Measurements from ENCODE around the gene PPP5C. TPM values are rescaled to one million over a fixed set of nuclear protein-coding genes. Genes with fewer than 3 reads are reported as not detected.
A peak's percentile ranks its signal among the peaks of the same experiment; 100 is the strongest.
"Not testable (repeated sequence)": the region's sequence is repeated elsewhere in the genome, so short reads cannot be mapped to it uniquely, and the experiment has no call there.

The PPP5C gene
- total and polyA plus RNA-seq, 11 donors, result 64.9 to 115 (median 77.1) TPM

DNA sequence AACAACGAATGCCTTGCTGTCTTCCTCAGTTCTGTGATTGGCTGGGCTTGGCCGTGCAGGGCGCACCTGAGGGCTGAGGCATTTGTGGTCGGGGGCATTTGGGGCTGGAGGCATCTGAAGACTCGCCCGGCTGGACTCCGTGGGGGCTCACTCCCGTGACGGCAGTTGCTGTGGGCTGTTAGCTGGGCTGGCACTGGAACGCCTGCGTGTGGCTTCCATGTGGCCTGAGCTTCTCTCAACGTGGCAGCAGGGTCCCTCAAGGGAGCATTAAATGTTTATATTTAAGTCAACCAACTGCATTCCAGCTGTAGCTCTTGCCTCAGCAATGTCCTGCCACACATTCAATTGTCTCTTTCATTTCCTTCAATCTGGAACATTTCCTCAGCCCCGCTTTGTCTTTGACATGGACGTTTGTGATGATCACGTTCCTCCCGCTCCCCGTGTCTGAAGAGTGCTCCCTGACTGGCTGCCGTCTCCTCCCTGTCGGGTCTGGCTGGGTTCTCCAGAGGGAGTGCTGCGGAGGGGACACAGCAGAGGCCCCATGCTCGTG lies 45.4 kb downstream of the PPP5C start:
- ATAC-seq, result no peak
- peak in 1 of 5 donors; percentile 42 for DNase-seq
- H3K4me3 ChIP-seq, result no peak overlapping the region
- WGBS, 4 donors, result 57 to 65% (median 65%) methylated on average over 20 to 21 of the region's 21 CpGs
- TF ChIP-seq, protein P1, sequence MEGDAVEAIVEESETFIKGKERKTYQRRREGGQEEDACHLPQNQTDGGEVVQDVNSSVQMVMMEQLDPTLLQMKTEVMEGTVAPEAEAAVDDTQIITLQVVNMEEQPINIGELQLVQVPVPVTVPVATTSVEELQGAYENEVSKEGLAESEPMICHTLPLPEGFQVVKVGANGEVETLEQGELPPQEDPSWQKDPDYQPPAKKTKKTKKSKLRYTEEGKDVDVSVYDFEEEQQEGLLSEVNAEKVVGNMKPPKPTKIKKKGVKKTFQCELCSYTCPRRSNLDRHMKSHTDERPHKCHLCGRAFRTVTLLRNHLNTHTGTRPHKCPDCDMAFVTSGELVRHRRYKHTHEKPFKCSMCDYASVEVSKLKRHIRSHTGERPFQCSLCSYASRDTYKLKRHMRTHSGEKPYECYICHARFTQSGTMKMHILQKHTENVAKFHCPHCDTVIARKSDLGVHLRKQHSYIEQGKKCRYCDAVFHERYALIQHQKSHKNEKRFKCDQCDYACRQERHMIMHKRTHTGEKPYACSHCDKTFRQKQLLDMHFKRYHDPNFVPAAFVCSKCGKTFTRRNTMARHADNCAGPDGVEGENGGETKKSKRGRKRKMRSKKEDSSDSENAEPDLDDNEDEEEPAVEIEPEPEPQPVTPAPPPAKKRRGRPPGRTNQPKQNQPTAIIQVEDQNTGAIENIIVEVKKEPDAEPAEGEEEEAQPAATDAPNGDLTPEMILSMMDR (IDR thresholded peaks at IDR 0.05), result no peak
- no peak for TF ChIP-seq POLR2A (IDR thresholded peaks at IDR 0.05)
- peaks cover 0 to 5% (median 0%) of the 10 kb centered on the region in 12 donors for H3K4me1 ChIP-seq
- H3K27ac ChIP-seq, result no peak overlapping the region
- intact Hi-C loops (cut with DNase I), result loop anchor here in 3 of 10 donors (5.0 to 10.0 kb wide), 3 partner anchors 105 to 122 kb away; no protein-coding TSS in a partner anchor
- H3K36me3 ChIP-seq, result peaks cover 0 to 53% (median 45%) of the 10 kb centered on the region in 9 donors
- no peaks in the 10 kb centered on the region for H3K27me3 ChIP-seq
- H3K9me3 ChIP-seq, result no peaks in the 10 kb centered on the region

DNA sequence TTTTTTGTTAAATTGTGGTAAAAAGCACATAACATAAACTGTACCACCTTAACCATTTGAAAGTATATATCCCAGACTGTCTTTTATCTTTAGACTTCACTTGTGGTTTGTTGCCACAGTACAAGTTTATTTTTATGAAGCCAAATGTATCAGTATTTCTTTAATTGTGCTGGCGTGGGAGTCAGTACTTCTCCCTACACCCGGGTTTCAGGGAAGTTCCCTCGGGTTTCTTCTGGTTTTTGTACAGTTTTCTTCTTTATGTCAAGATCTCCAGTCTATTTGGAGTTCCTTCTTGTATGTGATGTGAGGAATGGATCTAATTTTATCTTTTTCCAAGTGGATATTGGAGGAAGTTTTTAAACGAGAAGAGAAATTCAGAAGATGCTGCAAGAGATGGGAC lies 46.0 kb downstream of the PPP5C start:
- H3K9me3 ChIP-seq, result no peaks in the 10 kb centered on the region
- peaks cover 0 to 48% (median 40%) of the 10 kb centered on the region in 9 donors for H3K36me3 ChIP-seq
- DNase-seq (no peak), ATAC-seq (no peak)
- intact Hi-C loops (cut with DNase I), result loop anchor here in 3 of 10 donors (5.0 to 10.0 kb wide), 3 partner anchors 106 to 122 kb away; no protein-coding TSS in a partner anchor
- TF ChIP-seq, protein P1 (IDR thresholded peaks at IDR 0.05), result no peak
- no peak for TF ChIP-seq POLR2A (IDR thresholded peaks at IDR 0.05)
- no peak overlapping the region for H3K27ac ChIP-seq
- 56 to 60% (median 58%) methylated on average over 4 of the region's 4 CpGs for WGBS, 4 donors
- peaks cover 0 to 5% (median 0%) of the 10 kb centered on the region in 12 donors for H3K4me1 ChIP-seq
- no peak overlapping the region for H3K4me3 ChIP-seq
- H3K27me3 ChIP-seq, result no peaks in the 10 kb centered on the region

DNA sequence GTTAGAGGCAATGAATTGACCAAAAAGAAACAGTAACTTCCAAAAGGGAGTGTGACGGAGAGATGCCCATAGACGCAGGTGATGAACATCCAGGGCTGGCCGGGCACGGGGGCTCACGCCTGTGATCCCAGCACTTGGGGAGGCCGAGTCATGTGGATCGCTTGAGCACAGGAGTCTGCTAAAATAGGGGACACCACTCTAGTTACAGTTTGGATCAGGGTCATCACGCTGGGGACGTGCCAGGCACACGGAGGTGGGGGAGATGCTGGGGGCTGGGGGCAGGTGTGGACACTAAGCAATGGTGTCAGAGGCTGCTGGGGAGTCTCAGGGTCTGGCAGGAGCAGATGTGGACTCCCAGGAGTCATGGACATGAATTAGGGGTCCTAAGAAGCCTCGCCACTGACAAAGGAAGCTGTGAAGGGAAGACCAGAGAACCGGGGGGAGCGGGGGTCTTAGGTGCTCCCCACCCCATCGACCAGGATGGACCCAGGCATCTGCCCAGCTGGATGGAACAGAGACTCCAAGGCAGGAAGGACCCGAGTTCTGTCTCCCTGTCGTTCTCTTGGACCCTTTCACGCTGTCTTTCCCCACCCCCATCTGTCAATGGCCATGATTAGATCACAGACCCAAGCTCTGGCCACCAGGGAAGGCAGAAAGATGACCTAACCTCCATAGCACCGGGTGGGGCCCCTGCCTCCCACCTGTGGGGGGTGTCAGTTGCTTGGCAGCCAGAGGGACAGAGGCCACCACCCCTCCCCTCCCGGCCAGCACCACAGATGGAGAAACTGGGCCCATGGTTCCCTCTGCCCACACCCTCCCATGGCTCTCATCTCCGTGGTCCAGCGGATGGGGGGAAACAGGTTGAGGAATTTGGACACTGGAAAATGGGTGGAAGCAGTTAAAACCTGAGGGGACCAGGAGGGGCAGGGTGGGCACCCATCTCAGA lies 46.8 kb downstream of the PPP5C start:
- TF ChIP-seq, protein P1 (IDR thresholded peaks at IDR 0.05), result no peak
- TF ChIP-seq POLR2A (IDR thresholded peaks at IDR 0.05), result no peak
- H3K4me1 ChIP-seq, result peaks cover 0 to 5% (median 0%) of the 10 kb centered on the region in 12 donors
- intact Hi-C loops (cut with DNase I), result loop anchor here in 4 of 10 donors (2.0 to 10.0 kb wide), 5 partner anchors 95 to 121 kb away; no protein-coding TSS in a partner anchor
- 68 to 78% (median 75%) methylated on average over 20 to 21 of the region's 21 CpGs for WGBS, 4 donors
- peaks cover 0 to 39% (median 31%) of the 10 kb centered on the region in 9 donors for H3K36me3 ChIP-seq
- peak in 1 of 5 donors; percentile 51 for DNase-seq
- no peaks in the 10 kb centered on the region for H3K9me3 ChIP-seq
- H3K27me3 ChIP-seq, result peaks cover 0 to 2% (median 0%) of the 10 kb centered on the region in 9 donors
- H3K4me3 ChIP-seq, result no peak overlapping the region
- peak in 2 of 4 donors; percentile 4 to 12 for ATAC-seq
- no peak overlapping the region for H3K27ac ChIP-seq

DNA sequence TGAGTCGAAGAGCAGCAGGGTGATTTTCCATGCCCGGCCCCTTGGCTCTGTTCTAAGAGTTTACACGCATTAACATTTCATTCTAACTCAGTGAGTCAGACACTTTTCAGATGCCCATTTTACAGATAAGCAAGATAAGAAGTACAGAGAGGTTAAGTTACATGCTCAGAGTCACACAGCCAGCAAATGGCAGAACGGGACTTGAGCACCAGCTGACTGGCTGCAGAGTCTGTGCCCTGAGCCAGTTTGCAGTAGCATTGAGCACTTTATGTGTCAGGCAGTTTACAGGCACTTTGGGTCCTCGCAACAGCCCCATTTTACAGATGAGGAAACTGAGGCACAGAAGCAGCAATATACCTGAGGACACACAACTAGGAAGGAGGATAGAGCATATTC lies 47.5 kb downstream of the PPP5C start:
- intact Hi-C loops (cut with DNase I), result loop anchor here in 4 of 10 donors (2.0 to 10.0 kb wide), 5 partner anchors 94 to 120 kb away; no protein-coding TSS in a partner anchor
- DNase-seq (no peak), ATAC-seq (no peak)
- Histone ChIP-seq H3K4me1 (peaks cover 0 to 5% (median 0%) of the 10 kb centered on the region in 12 donors), H3K9me3 (no peaks in the 10 kb centered on the region), H3K27me3 (peaks cover 0 to 7% (median 0%) of the 10 kb centered on the region in 9 donors), H3K27ac (no peak overlapping the region), H3K4me3 (no peak overlapping the region), H3K36me3 (peaks cover 0 to 35% (median 27%) of the 10 kb centered on the region in 9 donors)
- TF ChIP-seq, protein P1 (IDR thresholded peaks at IDR 0.05), result no peak
- TF ChIP-seq POLR2A (IDR thresholded peaks at IDR 0.05), result no peak
- 86 to 91% (median 90%) methylated on average over 5 of the region's 5 CpGs for WGBS, 4 donors

DNA sequence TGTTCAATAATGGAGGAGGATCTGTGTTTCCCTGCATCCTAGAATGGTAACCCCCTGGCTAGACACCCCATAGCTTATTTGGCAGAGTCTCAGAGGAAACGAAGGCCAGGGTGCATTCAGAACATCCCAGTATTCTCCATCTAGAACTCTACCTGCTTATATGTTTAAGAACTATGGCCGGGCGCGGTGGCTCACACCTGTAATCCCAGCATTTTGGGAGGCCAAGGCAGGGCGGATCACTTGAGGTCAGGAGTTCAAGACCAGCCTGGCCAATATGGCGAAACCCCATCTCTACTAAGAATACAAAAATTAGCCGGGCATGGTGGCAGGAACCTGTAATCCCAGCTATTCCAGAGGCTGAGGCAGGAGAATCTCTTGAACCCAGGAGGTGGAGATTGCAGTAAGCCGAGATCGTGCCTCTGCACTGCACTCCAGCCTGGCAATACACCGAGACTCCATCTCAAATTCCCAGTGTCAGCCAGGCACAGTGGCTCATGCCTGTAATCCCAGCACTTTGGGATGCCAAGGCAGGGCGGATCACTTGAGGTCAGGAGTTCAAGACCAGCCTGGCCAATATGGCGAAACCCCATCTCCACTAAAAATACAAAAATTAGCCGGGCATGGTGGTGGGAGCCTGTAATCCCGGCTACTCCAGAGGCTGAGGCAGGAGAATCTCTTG lies 51.1 kb downstream of the PPP5C start:
- peak in 1 of 5 donors; percentile 30 for DNase-seq
- 89 to 93% (median 90%) methylated on average over 14 of the region's 14 CpGs for WGBS, 4 donors

More for the DNA sequence above, 51.1 kb downstream of the PPP5C start:
- H3K27me3 ChIP-seq, result peaks cover 0 to 18% (median 0%) of the 10 kb centered on the region in 9 donors
- not testable (repeated sequence) for ATAC-seq, H3K36me3 ChIP-seq, H3K4me3 ChIP-seq, H3K9me3 ChIP-seq, H3K27ac ChIP-seq, H3K4me1 ChIP-seq
- intact Hi-C loops (cut with DNase I), result loop anchor here in 6 of 10 donors (2.0 to 10.0 kb wide), 5 partner anchors 89 to 117 kb away; no protein-coding TSS in a partner anchor

Measured in heart left ventricle (tissue), 16 donors.